Mesodermal cell (in vitro differentiated cells): ENCODE results near the gene SLC27A4.
A peak's percentile ranks its signal among the peaks of the same experiment; 100 is the strongest.

Experiments used
- H3K27ac ChIP-seq: 2 replicates; pipeline ENCODE4 v1.7.0; 2013; ENCODE audit warnings: mild to moderate bottlenecking, low read depth, low read length, moderate library complexity; ENCODE audit not compliant: severe bottlenecking
- H3K36me3 ChIP-seq: 2 replicates; pipeline ENCODE4 v1.7.1; 2013; ENCODE audit warnings: mild to moderate bottlenecking, low read length, moderate library complexity; ENCODE audit not compliant: control insufficient read depth, insufficient read depth
- H3K4me1 ChIP-seq: one replicate; pipeline ENCODE4 v1.7.1; 2013; ENCODE audit warnings: mild to moderate bottlenecking, low read length; ENCODE audit not compliant: insufficient read depth, control insufficient read depth, poor library complexity, severe bottlenecking
- H3K4me3 ChIP-seq: 2 replicates; pipeline ENCODE4 v1.7.0; 2013; ENCODE audit warnings: low read length, control low read depth, mild to moderate bottlenecking; ENCODE audit not compliant: insufficient read depth, poor library complexity, severe bottlenecking; ENCODE audit errors: extremely low read depth
- H3K9me3 ChIP-seq: 2 replicates; pipeline ENCODE4 v1.7.1; 2013; ENCODE audit warnings: mild to moderate bottlenecking, low read length, moderate library complexity; ENCODE audit not compliant: control insufficient read depth
- WGBS, 2 experiments: methylation state at CpG; one replicate each; pipeline ENCODE4 v1.1.5; 2013; ENCODE audit warnings: missing lambda C conversion rate in 2 of 2; ENCODE audit not compliant: insufficient coverage in 2 of 2; 5-methylcytosine and 5-hydroxymethylcytosine counted together

SLC27A4 gene

DNA sequence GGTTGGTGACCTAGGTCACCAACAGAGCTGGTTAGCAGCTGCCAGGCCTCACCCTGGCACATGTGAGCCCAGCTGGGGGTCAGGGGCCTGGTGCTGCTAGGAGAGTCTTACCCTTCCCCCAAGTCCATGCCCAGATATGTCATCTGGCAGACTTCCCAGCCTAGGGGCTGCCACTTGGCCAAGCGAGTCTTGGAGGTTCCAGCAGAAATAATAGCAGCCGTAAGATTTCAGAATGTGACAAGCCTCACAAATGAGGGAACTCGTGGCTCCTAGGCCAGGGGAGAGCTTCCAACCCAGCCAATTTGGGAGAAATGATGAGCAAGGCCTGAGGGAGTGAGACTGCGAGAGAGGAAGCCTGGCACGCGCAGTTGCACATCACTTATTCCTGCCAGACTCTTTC is 41.9 kb downstream of the SLC27A4 start:
- H3K4me3 ChIP-seq, result no peak overlapping the region
- WGBS, 2 experiments, result 66 to 86% methylated on average over 3 of the region's 6 CpGs
- no peaks in the 10 kb centered on the region for H3K9me3 ChIP-seq
- H3K36me3 ChIP-seq, result peaks cover 80% of the 10 kb centered on the region
- H3K27ac ChIP-seq, result peak overlapping the region; percentile 29
- H3K4me1 ChIP-seq, result no peaks in the 10 kb centered on the region

GRCh38 chr9:128383007-128383753 is 42.9 kb downstream of the SLC27A4 start:
- Histone ChIP-seq H3K36me3 (peaks cover 77% of the 10 kb centered on the region), H3K4me1 (no peaks in the 10 kb centered on the region), H3K4me3 (no peak overlapping the region), H3K9me3 (no peaks in the 10 kb centered on the region), H3K27ac (peak overlapping the region; percentile 62)
- 51 to 56% methylated on average over 6 to 7 of the region's 9 CpGs for WGBS, 2 experiments

- Histone ChIP-seq H3K27ac (no peak overlapping the region), H3K9me3 (no peaks in the 10 kb centered on the region), H3K4me1 (no peaks in the 10 kb centered on the region), H3K36me3 (peaks cover 78% of the 10 kb centered on the region), H3K4me3 (no peak overlapping the region)
- 73 to 77% methylated on average over 5 to 8 of the region's 8 CpGs for WGBS, 2 experiments
These were observed 43.5 kb downstream of the SLC27A4 start for GRCh38 chr9:128383791-128384190.

DNA sequence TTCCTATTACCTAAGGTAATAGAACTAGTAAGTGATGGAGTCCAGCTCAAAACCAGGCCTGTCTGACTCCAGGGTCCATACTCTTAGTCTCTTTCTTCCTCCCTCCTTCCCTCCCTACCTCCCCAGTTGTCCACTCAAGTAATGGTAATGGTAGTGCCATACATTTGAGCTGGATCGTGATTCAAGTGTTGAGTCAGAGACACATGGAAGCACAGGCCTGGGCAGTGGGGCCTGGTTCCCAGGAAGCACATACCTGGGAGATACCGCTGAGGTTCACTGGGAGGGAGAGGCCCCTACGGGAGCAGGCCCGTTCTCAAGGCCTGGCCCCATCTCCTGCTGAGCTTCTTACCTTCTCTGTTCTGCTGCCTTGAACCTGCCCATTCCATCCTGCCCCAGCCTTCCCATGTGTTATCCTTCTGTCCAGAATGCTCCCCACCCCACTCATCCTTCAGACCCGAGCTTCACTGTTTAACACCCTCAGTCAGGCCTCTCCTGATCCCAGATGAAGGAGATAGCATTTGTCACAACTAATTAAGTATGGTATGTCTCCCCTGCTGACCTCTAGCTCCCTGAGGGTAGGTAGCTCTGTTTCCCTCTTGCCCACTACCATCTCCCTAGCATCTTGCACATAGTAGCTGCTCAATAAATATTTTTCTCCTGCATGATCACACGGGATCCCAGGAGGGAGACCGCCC is 44.6 kb downstream of the SLC27A4 start:
- WGBS, 2 experiments, result 64 to 71% methylated on average over 4 of the region's 7 CpGs
- Histone ChIP-seq H3K4me3 (no peak overlapping the region), H3K27ac (no peak overlapping the region), H3K4me1 (no peaks in the 10 kb centered on the region), H3K36me3 (peaks cover 80% of the 10 kb centered on the region), H3K9me3 (no peaks in the 10 kb centered on the region)

GRCh38 chr9:128385496-128386460 is 45.5 kb downstream of the SLC27A4 start:
- H3K36me3 ChIP-seq, result peaks cover 81% of the 10 kb centered on the region

GRCh38 chr9:128388150-128388549 is 47.8 kb downstream of the SLC27A4 start:
- H3K36me3 ChIP-seq, result peaks cover 64% of the 10 kb centered on the region
- H3K4me1 ChIP-seq, result peaks cover 14% of the 10 kb centered on the region
- no peaks in the 10 kb centered on the region for H3K9me3 ChIP-seq
- no peak overlapping the region for H3K27ac ChIP-seq
- 89 to 95% methylated on average over 7 to 9 of the region's 10 CpGs for WGBS, 2 experiments
- no peak overlapping the region for H3K4me3 ChIP-seq

More at GRCh38 chr9:128385496-128386460, 45.5 kb downstream of the SLC27A4 start:
- Histone ChIP-seq H3K27ac (peak overlapping the region; percentile 53), H3K9me3 (no peaks in the 10 kb centered on the region), H3K4me1 (no peaks in the 10 kb centered on the region), H3K4me3 (no peak overlapping the region)
- WGBS, 2 experiments, result 62 to 72% methylated on average over 13 to 14 of the region's 18 CpGs

DNA sequence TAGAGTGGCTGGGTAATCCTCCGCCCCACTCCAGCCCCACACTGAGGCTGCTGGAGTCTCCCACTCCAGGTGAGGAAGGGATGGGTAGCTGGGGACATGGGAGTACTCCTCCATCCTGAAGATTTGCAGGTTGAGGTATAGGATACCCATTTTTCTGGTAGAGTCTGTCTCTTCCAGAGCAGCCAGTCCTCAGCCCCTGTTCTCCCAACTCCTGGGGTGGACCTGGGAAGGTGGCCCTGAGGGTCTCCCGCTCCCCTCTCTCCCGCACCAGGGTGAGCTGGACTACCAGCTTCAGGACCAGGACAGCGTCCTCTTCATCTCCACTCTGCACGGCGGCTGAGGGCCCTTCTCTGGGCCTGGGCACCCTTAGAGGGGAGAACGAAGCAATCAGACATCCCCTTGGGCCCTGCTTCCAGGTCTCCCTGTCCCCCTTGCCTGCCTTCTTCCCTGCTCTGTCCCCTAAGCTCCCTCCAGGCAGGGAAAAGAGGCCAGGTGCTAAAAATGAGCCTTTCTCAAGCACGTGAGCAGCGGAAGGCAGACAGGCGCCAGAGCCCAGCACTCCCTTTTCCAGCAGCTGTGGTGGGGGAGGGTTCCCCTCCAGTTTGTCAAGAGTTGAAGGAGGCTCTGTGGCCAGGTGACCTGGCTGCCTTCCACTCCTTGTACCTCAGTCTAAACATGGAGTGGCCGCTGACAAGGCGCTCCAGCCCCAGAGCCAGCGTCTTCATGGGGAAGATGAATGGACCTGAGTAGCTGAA is 49.2 kb downstream of the SLC27A4 start:
- H3K4me3 ChIP-seq, result no peak overlapping the region
- no peaks in the 10 kb centered on the region for H3K9me3 ChIP-seq
- H3K27ac ChIP-seq, result no peak overlapping the region
- peaks cover 14% of the 10 kb centered on the region for H3K4me1 ChIP-seq
- peaks cover 56% of the 10 kb centered on the region for H3K36me3 ChIP-seq
- 76 to 85% methylated on average over 11 of the region's 13 CpGs for WGBS, 2 experiments

GRCh38 chr9:128390150-128390812 is 50.0 kb downstream of the SLC27A4 start:
- Histone ChIP-seq H3K4me3 (no peak overlapping the region), H3K4me1 (peaks cover 14% of the 10 kb centered on the region), H3K9me3 (no peaks in the 10 kb centered on the region), H3K36me3 (peaks cover 49% of the 10 kb centered on the region), H3K27ac (no peak overlapping the region)
- WGBS, 2 experiments, result 80 to 84% methylated on average over 5 to 7 of the region's 11 CpGs

DNA sequence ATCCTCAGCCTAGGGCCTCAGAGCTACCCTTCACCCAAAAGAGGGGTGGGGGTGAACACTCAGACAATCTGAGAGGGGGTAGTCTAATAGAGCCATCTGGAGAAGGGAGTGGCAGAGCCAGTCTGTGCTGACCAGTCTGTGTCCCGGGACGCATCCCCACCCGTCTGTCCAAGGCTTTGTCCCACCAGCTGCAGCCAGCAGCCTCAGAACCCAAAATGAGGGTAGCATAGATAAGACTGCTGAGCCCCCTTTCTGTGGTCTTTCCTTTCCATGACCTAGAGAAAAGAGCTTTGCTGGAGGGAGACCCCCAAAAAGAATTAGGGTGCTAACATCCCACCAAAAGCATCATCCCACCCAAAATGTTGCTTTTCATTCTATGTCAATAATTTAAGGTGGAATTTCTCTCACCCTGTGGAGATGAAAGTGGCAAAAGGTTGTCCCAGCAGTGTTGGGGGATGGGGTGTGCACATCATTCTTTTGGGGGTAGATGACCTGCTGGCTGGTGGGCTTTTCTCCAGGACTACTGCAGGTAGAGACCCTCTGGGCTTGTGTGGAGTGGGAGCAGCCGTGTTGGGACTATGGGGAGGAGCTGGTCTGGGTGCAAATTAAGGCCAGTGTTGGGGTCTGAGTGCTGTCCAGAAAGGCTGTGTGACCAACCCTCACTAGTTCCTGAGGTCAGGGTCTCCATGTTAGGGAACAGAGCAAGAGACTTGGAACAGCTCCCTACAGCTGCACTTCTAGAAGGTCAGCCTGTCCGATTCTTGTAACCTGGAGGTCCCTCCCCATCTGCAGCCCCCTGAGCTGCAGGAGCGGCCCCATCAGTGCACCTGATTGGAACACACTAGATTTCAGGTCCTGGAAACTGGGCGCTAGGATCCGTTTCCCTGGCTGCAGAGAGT is 50.7 kb downstream of the SLC27A4 start:
- WGBS, 2 experiments, result 79 to 90% methylated on average over 5 of the region's 8 CpGs
- Histone ChIP-seq H3K27ac (no peak overlapping the region), H3K4me1 (peaks cover 14% of the 10 kb centered on the region), H3K4me3 (no peak overlapping the region), H3K9me3 (no peaks in the 10 kb centered on the region), H3K36me3 (peaks cover 41% of the 10 kb centered on the region)
